ENCODE results near the gene TMEM59L. TPM values are rescaled to one million over a fixed set of nuclear protein-coding genes. Genes with fewer than 3 reads are reported as not detected.
"Not testable (repeated sequence)": the region's sequence is repeated elsewhere in the genome, so short reads cannot be mapped to it uniquely, and the experiment has no call there.

The TMEM59L gene
- total and polyA plus RNA-seq, 5 donors from 2014 or later: not detected

- Histone ChIP-seq H3K9me3 (ENCODE audit: control insufficient read depth in 2 of 2, low read length in 2 of 2) (no peaks in the 10 kb centered on the region), H3K4me3 (ENCODE audit: low read depth, low read length) (no peak overlapping the region), H3K36me3 (ENCODE audit: control insufficient read depth, insufficient read depth, low read length) (peaks cover 6% of the 10 kb centered on the region), H3K27me3 (ENCODE audit: control insufficient read depth, insufficient read depth, low read length) (no peaks in the 10 kb centered on the region), H3K4me1 (ENCODE audit: control insufficient read depth, insufficient read depth, low read length, poor library complexity, severe bottlenecking) (peaks cover 46% of the 10 kb centered on the region), H3K27ac (ENCODE audit: insufficient read depth, low read length, poor library complexity, severe bottlenecking) (peak overlapping the region; percentile 91)
- H3K4me1 Mint-ChIP-seq: peaks cover 6 to 50% (median 20%) of the 10 kb centered on the region in 4 donors
- H3K36me3 Mint-ChIP-seq: no peaks in the 10 kb centered on the region
- ATAC-seq (ENCODE audit: low read depth in 2 of 2) (no peak), DNase-seq (no peak)
- peak overlapping the region in 1 of 3 donors; percentile 92 for H3K27ac Mint-ChIP-seq
- H3K27me3 Mint-ChIP-seq: peaks cover 13% of the 10 kb centered on the region
- peak overlapping the region; percentile 92 to 93 (median 92) for H3K4me3 Mint-ChIP-seq
- no peaks in the 10 kb centered on the region for H3K9me3 Mint-ChIP-seq
Observed at GRCh38 chr19:18590273-18591272, 22.1 kb upstream of the TMEM59L start.

DNA sequence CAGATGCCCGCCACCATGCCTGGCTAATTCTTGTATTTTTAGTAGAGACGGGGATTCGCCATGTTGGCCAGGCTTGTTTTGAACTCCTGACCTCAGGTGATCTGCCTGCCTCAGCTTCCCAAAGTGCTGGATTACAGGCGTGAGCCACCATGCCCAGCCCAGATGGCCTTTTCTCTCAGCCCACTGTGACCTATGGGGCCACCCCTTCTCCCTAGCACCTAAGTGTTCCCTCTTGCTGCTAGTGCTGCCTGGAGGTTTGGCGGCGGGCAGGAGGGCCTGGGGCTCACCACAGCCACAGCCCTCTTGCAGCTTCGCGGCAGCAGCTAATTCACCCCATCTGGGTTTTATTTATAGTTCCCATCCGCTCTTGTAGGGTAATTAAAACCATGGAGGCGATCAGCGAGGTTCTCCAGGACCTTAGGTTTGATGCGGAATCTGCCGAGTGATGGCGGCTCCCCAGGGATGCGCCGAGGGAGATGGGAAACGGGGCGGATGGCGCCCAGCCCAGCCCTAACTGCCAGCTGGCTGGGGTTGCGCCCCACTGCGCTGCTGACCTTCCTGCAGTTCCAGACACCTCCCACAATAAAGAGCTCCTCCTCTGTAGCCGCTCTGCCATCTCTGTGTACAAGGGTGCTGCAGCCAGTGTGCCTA is 20.8 kb upstream of the TMEM59L start:
- Mint-ChIP-seq H3K36me3 (no peaks in the 10 kb centered on the region), H3K27ac (peak overlapping the region in 1 of 3 donors; percentile 26), H3K9me3 (peaks cover 0 to 2% (median 0%) of the 10 kb centered on the region in 7 donors), H3K4me3 (peak overlapping the region in 2 of 4 donors; percentile 27 to 93), H3K27me3 (peaks cover 19% of the 10 kb centered on the region), H3K4me1 (peaks cover 6 to 51% (median 19%) of the 10 kb centered on the region in 4 donors)
- Histone ChIP-seq H3K4me1 (ENCODE audit: control insufficient read depth, insufficient read depth, low read length, poor library complexity, severe bottlenecking) (peaks cover 44% of the 10 kb centered on the region), H3K27me3 (ENCODE audit: control insufficient read depth, insufficient read depth, low read length) (no peaks in the 10 kb centered on the region), H3K4me3 (ENCODE audit: low read depth, low read length) (no peak overlapping the region), H3K27ac (ENCODE audit: insufficient read depth, low read length, poor library complexity, severe bottlenecking) (no peak overlapping the region), H3K36me3 (ENCODE audit: control insufficient read depth, insufficient read depth, low read length) (peaks cover 6% of the 10 kb centered on the region), H3K9me3 (ENCODE audit: control insufficient read depth in 2 of 2, low read length in 2 of 2) (no peaks in the 10 kb centered on the region)
- DNase-seq (no peak), ATAC-seq (ENCODE audit: low read depth in 2 of 2) (no peak)

- not testable (repeated sequence) for H3K36me3 Mint-ChIP-seq; ATAC-seq (ENCODE audit: low read depth in 2 of 2); H3K9me3 ChIP-seq (ENCODE audit: control insufficient read depth in 2 of 2, low read length in 2 of 2); H3K9me3 Mint-ChIP-seq; DNase-seq; H3K36me3 ChIP-seq (ENCODE audit: control insufficient read depth, insufficient read depth, low read length); H3K4me3 ChIP-seq (ENCODE audit: low read depth, low read length); H3K27ac ChIP-seq (ENCODE audit: insufficient read depth, low read length, poor library complexity, severe bottlenecking); H3K27me3 ChIP-seq (ENCODE audit: control insufficient read depth, insufficient read depth, low read length)
- peak overlapping the region in 1 of 3 donors; percentile 7 for H3K27ac Mint-ChIP-seq
- H3K4me1 ChIP-seq (ENCODE audit: control insufficient read depth, insufficient read depth, low read length, poor library complexity, severe bottlenecking): peaks cover 41% of the 10 kb centered on the region
- H3K4me3 Mint-ChIP-seq: peak overlapping the region in 2 of 4 donors; percentile 39 to 93
- H3K27me3 Mint-ChIP-seq: peaks cover 19% of the 10 kb centered on the region
- peaks cover 6 to 49% (median 18%) of the 10 kb centered on the region in 4 donors for H3K4me1 Mint-ChIP-seq
Observed at GRCh38 chr19:18592732-18593131, 19.9 kb upstream of the TMEM59L start.

GRCh38 chr19:18593367-18594095 is 19.1 kb upstream of the TMEM59L start:
- Mint-ChIP-seq H3K27ac (peak overlapping the region in 2 of 3 donors; percentile 7 to 26), H3K36me3 (no peaks in the 10 kb centered on the region)

DNA sequence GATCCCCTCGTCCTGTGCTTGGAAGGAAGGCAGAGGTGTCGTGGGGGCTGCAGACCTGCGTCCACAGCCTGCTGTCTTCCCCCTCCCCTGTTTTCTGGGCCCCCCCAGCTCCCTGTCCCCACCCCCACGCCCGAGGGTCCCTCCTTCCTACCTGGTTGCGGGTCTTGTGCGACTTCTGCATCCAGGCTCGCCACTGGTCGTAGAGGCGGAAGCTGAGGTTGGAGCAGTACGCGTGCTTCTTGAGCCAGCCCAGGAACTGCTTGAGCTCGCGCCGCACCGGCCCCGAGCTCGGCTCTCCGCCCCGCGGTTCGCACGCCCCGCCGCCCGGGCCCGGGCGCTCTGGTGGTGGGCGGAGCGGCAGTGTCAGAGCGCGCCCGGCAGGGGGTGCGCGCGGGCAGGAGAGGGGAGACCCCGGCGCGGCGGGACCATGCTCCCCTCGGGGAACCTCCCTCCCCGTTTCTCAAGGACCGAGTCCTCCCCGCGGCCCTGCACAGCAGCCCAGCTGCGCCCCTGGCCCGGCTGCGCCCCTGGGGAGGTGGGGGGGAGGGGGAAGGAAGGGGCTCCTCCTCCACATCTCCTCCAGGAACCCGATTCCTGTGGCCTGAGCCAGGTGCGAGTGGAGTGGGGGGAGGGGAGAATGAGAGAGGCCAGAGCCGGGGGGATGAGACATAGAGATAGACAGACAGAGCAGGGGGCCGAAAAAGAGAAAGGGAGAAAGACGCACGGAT is 18.4 kb upstream of the TMEM59L start:
- Mint-ChIP-seq H3K27ac (peak overlapping the region in 2 of 3 donors; percentile 67 to 75), H3K4me3 (peak overlapping the region in 2 of 4 donors; percentile 77 to 80), H3K4me1 (peaks cover 0 to 42% (median 12%) of the 10 kb centered on the region in 4 donors), H3K36me3 (no peaks in the 10 kb centered on the region), H3K27me3 (peaks cover 18% of the 10 kb centered on the region), H3K9me3 (peaks cover 0 to 2% (median 0%) of the 10 kb centered on the region in 7 donors)
- H3K4me1 ChIP-seq (ENCODE audit: control insufficient read depth, insufficient read depth, low read length, poor library complexity, severe bottlenecking): peaks cover 30% of the 10 kb centered on the region
- peak overlapping the region; percentile 53 for H3K4me3 ChIP-seq (ENCODE audit: low read depth, low read length)
- H3K27ac ChIP-seq (ENCODE audit: insufficient read depth, low read length, poor library complexity, severe bottlenecking): peak overlapping the region; percentile 23
- peak; percentile 65 to 69 for ATAC-seq (ENCODE audit: low read depth in 2 of 2)
- H3K36me3 ChIP-seq (ENCODE audit: control insufficient read depth, insufficient read depth, low read length): peaks cover 6% of the 10 kb centered on the region
- no peaks in the 10 kb centered on the region for H3K27me3 ChIP-seq (ENCODE audit: control insufficient read depth, insufficient read depth, low read length)
- peak; percentile 65 to 77 (median 68) for DNase-seq
- H3K9me3 ChIP-seq (ENCODE audit: control insufficient read depth in 2 of 2, low read length in 2 of 2): no peaks in the 10 kb centered on the region

More at GRCh38 chr19:18593367-18594095, 19.1 kb upstream of the TMEM59L start:
- no peak for DNase-seq
- Histone ChIP-seq H3K27me3 (ENCODE audit: control insufficient read depth, insufficient read depth, low read length) (no peaks in the 10 kb centered on the region), H3K4me3 (ENCODE audit: low read depth, low read length) (no peak overlapping the region), H3K4me1 (ENCODE audit: control insufficient read depth, insufficient read depth, low read length, poor library complexity, severe bottlenecking) (peaks cover 33% of the 10 kb centered on the region), H3K36me3 (ENCODE audit: control insufficient read depth, insufficient read depth, low read length) (peaks cover 6% of the 10 kb centered on the region), H3K27ac (ENCODE audit: insufficient read depth, low read length, poor library complexity, severe bottlenecking) (no peak overlapping the region), H3K9me3 (ENCODE audit: control insufficient read depth in 2 of 2, low read length in 2 of 2) (no peaks in the 10 kb centered on the region)
- H3K4me1 Mint-ChIP-seq: peaks cover under 1 to 42% (median 12%) of the 10 kb centered on the region in 4 donors
- no peak for ATAC-seq (ENCODE audit: low read depth in 2 of 2)
- peaks cover 16% of the 10 kb centered on the region for H3K27me3 Mint-ChIP-seq
- peaks cover 0 to 2% (median 0%) of the 10 kb centered on the region in 7 donors for H3K9me3 Mint-ChIP-seq
- H3K4me3 Mint-ChIP-seq: peak overlapping the region; percentile 48 to 93 (median 65)

- Mint-ChIP-seq H3K9me3 (peaks cover 0 to 2% (median 0%) of the 10 kb centered on the region in 7 donors), H3K4me1 (peaks cover 0 to 37% (median 10%) of the 10 kb centered on the region in 4 donors), H3K36me3 (no peaks in the 10 kb centered on the region), H3K4me3 (peak overlapping the region in 2 of 4 donors; percentile 77 to 80), H3K27me3 (peaks cover 21% of the 10 kb centered on the region), H3K27ac (peak overlapping the region in 2 of 3 donors; percentile 67 to 75)
- H3K4me1 ChIP-seq (ENCODE audit: control insufficient read depth, insufficient read depth, low read length, poor library complexity, severe bottlenecking): peaks cover 23% of the 10 kb centered on the region
- peak overlapping the region; percentile 53 for H3K4me3 ChIP-seq (ENCODE audit: low read depth, low read length)
- peaks cover 6% of the 10 kb centered on the region for H3K36me3 ChIP-seq (ENCODE audit: control insufficient read depth, insufficient read depth, low read length)
- ATAC-seq (ENCODE audit: low read depth in 2 of 2): no peak
- peak overlapping the region; percentile 23 for H3K27ac ChIP-seq (ENCODE audit: insufficient read depth, low read length, poor library complexity, severe bottlenecking)
- no peak for DNase-seq
- no peaks in the 10 kb centered on the region for H3K9me3 ChIP-seq (ENCODE audit: control insufficient read depth in 2 of 2, low read length in 2 of 2)
- no peaks in the 10 kb centered on the region for H3K27me3 ChIP-seq (ENCODE audit: control insufficient read depth, insufficient read depth, low read length)
Observed at GRCh38 chr19:18594824-18595373, 17.8 kb upstream of the TMEM59L start.

Measured in CD4-positive, CD25-positive, alpha-beta regulatory T cell (primary cell).